Loucy (cell line): ENCODE measurements around the gene FAM162A.

ENCODE experiments used
- H2AFZ ChIP-seq: fragments of 200-600 bp; sonication (generic); 2 replicates; pipeline ENCODE4 v1.6.0; 2016; ENCODE audit warnings: antibody characterized with exemption, mild to moderate bottlenecking, low read length, moderate library complexity
- H3F3A ChIP-seq: fragments of 200-600 bp; 2 replicates; pipeline ENCODE4 v1.6.0; 2016; ENCODE audit warnings: antibody characterized with exemption, low read depth, mild to moderate bottlenecking
- H3K27me3 ChIP-seq: fragments of 200-600 bp; sonication (generic); 2 replicates; pipeline ENCODE4 v1.6.1; 2014; ENCODE audit warnings: low read length, mild to moderate bottlenecking; ENCODE audit not compliant: insufficient read depth, poor library complexity, severe bottlenecking
- H3K36me3 ChIP-seq: fragments of 200-600 bp; sonication (generic); 2 replicates; pipeline ENCODE4 v1.6.1; 2016; ENCODE audit warnings: low read length; ENCODE audit not compliant: insufficient read depth
- H3K4me1 ChIP-seq: fragments of 200-600 bp; sonication (generic); 2 replicates; pipeline ENCODE4 v1.5.1; 2014; ENCODE audit warnings: low read length, mild to moderate bottlenecking; ENCODE audit not compliant: insufficient read depth, poor library complexity, severe bottlenecking
- H3K4me2 ChIP-seq: fragments of 200-600 bp; sonication (generic); 2 replicates; pipeline ENCODE4 v1.6.0; 2014; ENCODE audit warnings: antibody characterized with exemption, low read length, low read depth, mild to moderate bottlenecking; ENCODE audit not compliant: poor library complexity, severe bottlenecking
- H3K4me3 ChIP-seq: fragments of 200-600 bp; sonication (generic); 2 replicates; pipeline ENCODE4 v1.5.1; 2014; ENCODE audit warnings: low read length, mild to moderate bottlenecking, mixed read lengths; ENCODE audit not compliant: poor library complexity, severe bottlenecking
- H3K79me2 ChIP-seq: fragments of 200-600 bp; sonication (generic); 2 replicates; pipeline ENCODE4 v1.6.1; 2014; ENCODE audit warnings: low read length; ENCODE audit not compliant: insufficient read depth
- H3K9ac ChIP-seq: fragments of 200-600 bp; sonication (generic); 2 replicates; pipeline ENCODE4 v1.6.0; 2014; ENCODE audit warnings: mild to moderate bottlenecking, low read depth, low read length, moderate library complexity; ENCODE audit not compliant: poor library complexity, severe bottlenecking
- H3K9me2 ChIP-seq: fragments of 200-600 bp; sonication (generic); replicated peaks from 2 replicates; pipeline ENCODE4 v1.6.1; 2016; ENCODE audit warnings: low read depth, low read length, mixed read lengths
- H3K9me3 ChIP-seq: fragments of 200-600 bp; sonication (generic); 2 replicates; pipeline ENCODE4 v1.6.1; 2014; ENCODE audit warnings: mild to moderate bottlenecking, antibody characterized with exemption, low read length, low read depth; ENCODE audit not compliant: insufficient read depth
- H4K20me1 ChIP-seq: fragments of 200-600 bp; sonication (generic); 2 replicates; pipeline ENCODE4 v1.6.0; 2014; ENCODE audit warnings: antibody characterized with exemption, low read length, mild to moderate bottlenecking; ENCODE audit not compliant: insufficient read depth, poor library complexity, severe bottlenecking
- EZH2phosphoT487 ChIP-seq: fragments of 200-600 bp; IDR thresholded peaks from 2 replicates; pipeline ENCODE4 v1.6.1; 2018; ENCODE audit warnings: antibody characterized with exemption, mild to moderate bottlenecking, moderate library complexity, borderline replicate concordance
- TF ChIP-seq, protein P1 (sequence below): fragments of 200-600 bp; sonication (generic); conservative IDR thresholded peaks from 2 replicates; pipeline ENCODE4 v1.5.1; 2014; ENCODE audit warnings: mild to moderate bottlenecking, antibody characterized with exemption, low read length

Gene FAM162A

DNA sequence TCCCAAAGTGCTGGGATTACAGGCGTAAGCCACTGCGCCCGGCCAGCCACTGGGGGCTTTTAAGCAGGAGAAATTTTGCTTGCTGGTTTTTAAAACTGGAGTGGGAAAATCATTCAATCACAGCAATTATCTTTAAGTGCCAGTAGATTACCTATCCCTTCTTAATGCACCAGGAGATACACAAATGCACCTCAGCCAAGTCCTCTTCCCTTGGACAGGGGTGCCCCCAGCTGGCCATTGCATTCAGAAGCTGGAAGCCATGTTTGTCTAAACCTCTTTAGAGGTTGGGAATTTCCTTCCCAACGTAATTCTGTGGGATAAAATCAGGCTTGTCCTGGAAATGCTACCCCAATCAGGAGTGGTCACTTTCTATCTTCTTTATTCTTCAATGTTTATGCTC, 27.6 kb upstream of the FAM162A start:
- H2AFZ ChIP-seq = no peak overlapping the region
- no peak overlapping the region for H3K4me3 ChIP-seq
- TF ChIP-seq, protein P1, sequence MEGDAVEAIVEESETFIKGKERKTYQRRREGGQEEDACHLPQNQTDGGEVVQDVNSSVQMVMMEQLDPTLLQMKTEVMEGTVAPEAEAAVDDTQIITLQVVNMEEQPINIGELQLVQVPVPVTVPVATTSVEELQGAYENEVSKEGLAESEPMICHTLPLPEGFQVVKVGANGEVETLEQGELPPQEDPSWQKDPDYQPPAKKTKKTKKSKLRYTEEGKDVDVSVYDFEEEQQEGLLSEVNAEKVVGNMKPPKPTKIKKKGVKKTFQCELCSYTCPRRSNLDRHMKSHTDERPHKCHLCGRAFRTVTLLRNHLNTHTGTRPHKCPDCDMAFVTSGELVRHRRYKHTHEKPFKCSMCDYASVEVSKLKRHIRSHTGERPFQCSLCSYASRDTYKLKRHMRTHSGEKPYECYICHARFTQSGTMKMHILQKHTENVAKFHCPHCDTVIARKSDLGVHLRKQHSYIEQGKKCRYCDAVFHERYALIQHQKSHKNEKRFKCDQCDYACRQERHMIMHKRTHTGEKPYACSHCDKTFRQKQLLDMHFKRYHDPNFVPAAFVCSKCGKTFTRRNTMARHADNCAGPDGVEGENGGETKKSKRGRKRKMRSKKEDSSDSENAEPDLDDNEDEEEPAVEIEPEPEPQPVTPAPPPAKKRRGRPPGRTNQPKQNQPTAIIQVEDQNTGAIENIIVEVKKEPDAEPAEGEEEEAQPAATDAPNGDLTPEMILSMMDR = peak; percentile 72
- TF ChIP-seq EZH2phosphoT487 = no peak
- no peaks in the 10 kb centered on the region for H3F3A ChIP-seq
- H3K4me1 ChIP-seq = peaks cover 6% of the 10 kb centered on the region
- H3K27me3 ChIP-seq = no peaks in the 10 kb centered on the region
- H3K9me3 ChIP-seq = no peaks in the 10 kb centered on the region
- no peaks in the 10 kb centered on the region for H3K9me2 ChIP-seq
- no peak overlapping the region for H3K4me2 ChIP-seq
- peaks cover 5% of the 10 kb centered on the region; the same call in 1 of the 2 replicates for H3K36me3 ChIP-seq
- no peaks in the 10 kb centered on the region for H3K79me2 ChIP-seq
- no peaks in the 10 kb centered on the region for H4K20me1 ChIP-seq
- H3K9ac ChIP-seq = no peak overlapping the region

DNA sequence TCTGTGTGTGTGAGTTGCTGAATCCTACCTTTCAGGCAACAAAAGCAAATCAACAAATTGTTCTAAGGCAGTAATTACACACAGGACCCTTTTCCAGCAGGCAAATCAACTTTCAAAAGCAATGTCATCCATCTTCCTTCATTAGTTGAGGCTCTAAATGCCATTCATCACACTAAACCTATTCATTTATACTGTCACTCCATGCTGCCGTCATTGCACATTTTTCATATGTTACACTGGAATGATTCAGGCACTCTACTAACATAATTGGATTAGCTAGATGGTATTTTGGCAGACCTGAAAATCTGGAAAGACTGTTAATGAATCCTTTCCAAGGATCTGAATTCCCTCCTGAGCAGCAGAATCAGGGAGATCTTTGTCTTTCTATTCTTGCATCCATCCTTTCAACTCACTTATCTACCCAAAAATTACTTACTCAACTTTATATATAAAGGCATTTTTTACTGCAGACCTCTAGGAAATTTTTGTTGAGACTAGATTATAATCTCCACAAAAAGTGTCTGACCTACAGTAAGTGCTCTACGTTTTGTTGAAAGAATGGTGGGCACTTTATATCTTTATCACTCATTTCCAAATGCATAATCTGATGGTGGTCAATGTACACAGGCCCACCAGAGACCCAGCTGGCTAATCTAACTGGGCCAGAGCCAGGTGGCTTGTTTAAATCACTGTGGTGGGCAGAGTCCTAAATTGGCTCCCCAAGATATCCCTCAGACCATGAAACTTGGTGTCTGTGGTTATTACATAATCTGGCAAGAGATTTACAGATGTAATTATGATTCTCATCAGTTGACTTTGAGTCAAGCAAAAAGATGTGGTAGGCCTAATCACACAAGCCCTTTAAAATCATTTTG, 25.9 kb upstream of the FAM162A start:
- Histone ChIP-seq H3K36me3 (peaks cover 11% of the 10 kb centered on the region; the same call in 1 of the 2 replicates), H3K4me2 (no peak overlapping the region)
- no peak for TF ChIP-seq EZH2phosphoT487
- TF ChIP-seq, protein P1 = no peak

DNA sequence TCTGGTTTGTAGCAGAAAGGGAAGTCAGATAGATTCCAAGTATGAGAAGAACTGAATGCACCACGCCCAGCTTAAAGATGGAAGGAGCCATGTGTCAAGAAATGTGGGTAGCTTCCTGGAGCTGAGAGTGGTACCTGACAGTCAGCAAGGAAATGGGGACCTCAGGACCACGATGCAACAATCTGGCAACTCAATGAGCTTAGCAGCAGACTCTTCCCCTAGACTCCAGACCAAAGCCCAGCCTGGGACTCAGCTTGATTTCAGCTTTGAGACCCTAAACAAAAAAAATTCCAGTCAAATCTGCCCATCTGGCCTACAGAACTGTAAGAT, 25.3 kb upstream of the FAM162A start:
- peaks cover 13% of the 10 kb centered on the region; the same call in 1 of the 2 replicates for H3K36me3 ChIP-seq
- TF ChIP-seq, protein P1 = no peak
- TF ChIP-seq EZH2phosphoT487 = no peak
- no peaks in the 10 kb centered on the region for H3K79me2 ChIP-seq
- no peak overlapping the region for H3K9ac ChIP-seq
- no peaks in the 10 kb centered on the region for H3K27me3 ChIP-seq
- no peaks in the 10 kb centered on the region for H3F3A ChIP-seq
- H3K4me1 ChIP-seq = peaks cover 6% of the 10 kb centered on the region
- H3K9me2 ChIP-seq = no peaks in the 10 kb centered on the region
- no peak overlapping the region for H3K4me2 ChIP-seq
- H2AFZ ChIP-seq = no peak overlapping the region
- no peaks in the 10 kb centered on the region for H4K20me1 ChIP-seq
- H3K4me3 ChIP-seq = no peak overlapping the region
- no peaks in the 10 kb centered on the region for H3K9me3 ChIP-seq

More for the DNA sequence above, 25.9 kb upstream of the FAM162A start:
- Histone ChIP-seq H3K9me2 (no peaks in the 10 kb centered on the region), H4K20me1 (no peaks in the 10 kb centered on the region), H3K4me1 (peaks cover 6% of the 10 kb centered on the region), H3K27me3 (no peaks in the 10 kb centered on the region), H3K9ac (no peak overlapping the region), H3K9me3 (no peaks in the 10 kb centered on the region), H3K79me2 (no peaks in the 10 kb centered on the region), H2AFZ (no peak overlapping the region), H3F3A (no peaks in the 10 kb centered on the region), H3K4me3 (no peak overlapping the region)
